Kidney epithelial cell (primary cell): ENCODE data around the gene SYT1. TPM values are rescaled to one million over a fixed set of nuclear protein-coding genes. Genes with fewer than 3 reads are reported as not detected.

Source experiments
- DNase-seq: peaks from one replicate; pipeline ENCODE4 v3.0.0-alpha.2; 2010; ENCODE audit warnings: low read depth
- H3K27me3 ChIP-seq: 2 replicates; pipeline ENCODE4 v1.6.0; 2011; ENCODE audit warnings: low read length; ENCODE audit not compliant: control insufficient read depth, insufficient read depth
- H3K36me3 ChIP-seq: 2 replicates; pipeline ENCODE4 v1.5.1; 2011; ENCODE audit warnings: low read length; ENCODE audit not compliant: control insufficient read depth, insufficient read depth
- H3K4me3 ChIP-seq: 2 replicates; pipeline ENCODE4 v1.5.1; 2011; ENCODE audit warnings: low read depth, mild to moderate bottlenecking, control low read depth, low read length
- CTCF ChIP-seq: IDR thresholded peaks from 2 replicates; pipeline ENCODE4 v1.5.1; 2011; ENCODE audit warnings: mild to moderate bottlenecking, moderate library complexity, low read length, control low read depth, inconsistent platforms; ENCODE audit not compliant: insufficient read depth, poor library complexity, severe bottlenecking
- total RNA-seq: library from RNA; depleted of rRNA; stranded (reverse); fragments of >200 nt; gene quantifications from 2 replicates; pipeline ENCODE4 v1.2.3, GENCODE V29; 2015

The SYT1 gene
- total RNA-seq, 1 donor from 2014 or later = 7.4 TPM

GRCh38 chr12:79444089-79444488 is 579.5 kb downstream of the SYT1 start:
- Histone ChIP-seq H3K4me3 (no peak overlapping the region), H3K36me3 (no peaks in the 10 kb centered on the region), H3K27me3 (no peaks in the 10 kb centered on the region)
- TF ChIP-seq CTCF = no peak
- DNase-seq = no peak

- no peaks in the 10 kb centered on the region for H3K36me3 ChIP-seq
- H3K4me3 ChIP-seq = no peak overlapping the region
- no peaks in the 10 kb centered on the region for H3K27me3 ChIP-seq
- TF ChIP-seq CTCF = no peak
- DNase-seq = no peak
Observed at GRCh38 chr12:79448816-79449215, 584.2 kb downstream of the SYT1 start.

DNA sequence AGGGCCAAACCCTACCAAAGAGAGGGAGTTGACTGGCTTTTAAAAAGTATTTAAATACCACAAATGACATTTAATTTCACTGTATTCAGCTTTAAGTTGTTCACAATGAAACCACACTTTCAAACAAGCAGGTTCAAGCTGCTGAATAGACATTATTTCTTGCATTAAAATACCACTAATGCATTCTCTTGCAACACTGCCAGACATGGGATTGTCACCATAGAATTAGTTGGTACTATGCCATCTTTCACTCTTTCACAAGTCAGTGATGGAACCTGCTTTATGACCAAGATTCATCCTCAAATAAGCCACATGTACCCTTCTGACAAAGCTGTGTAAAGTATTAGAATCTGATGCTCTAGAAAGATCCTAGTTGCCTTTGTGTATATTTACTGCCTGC is 586.8 kb downstream of the SYT1 start:
- Histone ChIP-seq H3K27me3 (no peaks in the 10 kb centered on the region), H3K4me3 (no peak overlapping the region), H3K36me3 (no peaks in the 10 kb centered on the region)
- no peak for TF ChIP-seq CTCF
- DNase-seq = no peak

- Histone ChIP-seq H3K27me3 (no peaks in the 10 kb centered on the region), H3K4me3 (no peak overlapping the region), H3K36me3 (no peaks in the 10 kb centered on the region)
- peak; percentile 88 for DNase-seq
- TF ChIP-seq CTCF = no peak
Observed at GRCh38 chr12:79451978-79452377, 587.4 kb downstream of the SYT1 start.

DNA sequence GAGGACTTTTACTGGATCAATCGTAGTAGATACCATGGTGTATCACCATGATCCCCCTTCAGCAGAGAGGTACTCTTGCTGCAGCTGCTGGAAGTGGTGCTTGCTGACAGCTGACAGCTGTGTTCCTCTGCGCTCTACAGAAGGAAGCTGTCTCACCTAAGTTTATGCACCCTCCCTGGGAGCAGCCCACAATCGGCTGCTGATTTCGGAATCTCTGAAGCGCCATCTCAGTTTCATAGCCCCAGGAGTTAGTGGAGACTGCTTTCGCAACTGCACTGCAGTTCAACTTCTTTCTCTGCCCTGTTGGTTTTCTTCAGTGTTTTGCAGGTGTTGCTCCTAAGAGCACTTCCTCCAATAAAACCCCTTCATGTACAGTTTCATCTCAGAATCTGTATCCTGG is 588.3 kb downstream of the SYT1 start:
- no peak for DNase-seq
- no peak overlapping the region for H3K4me3 ChIP-seq
- no peaks in the 10 kb centered on the region for H3K27me3 ChIP-seq
- TF ChIP-seq CTCF = no peak
- H3K36me3 ChIP-seq = no peaks in the 10 kb centered on the region

- H3K36me3 ChIP-seq = no peaks in the 10 kb centered on the region
- DNase-seq = no peak
- H3K27me3 ChIP-seq = no peaks in the 10 kb centered on the region
- TF ChIP-seq CTCF = no peak
- peak overlapping the region; percentile 5 for H3K4me3 ChIP-seq
Observed at GRCh38 chr12:79453820-79454219, 589.2 kb downstream of the SYT1 start.
